Measurements from ENCODE around the gene PF4V1. TPM values are rescaled to one million over a fixed set of nuclear protein-coding genes. Genes with fewer than 3 reads are reported as not detected.
A peak's percentile ranks its signal among the peaks of the same experiment; 100 is the strongest.

The PF4V1 gene
- not detected for total RNA-seq
- long read RNA-seq: 0 reads

- intact Hi-C loops (cut with DNase I): no loop called here
- DNase-seq (peak; percentile 50), ATAC-seq (peak; percentile 41 to 63)
- H3K27me3 ChIP-seq (ENCODE audit: low read depth): no peaks in the 10 kb centered on the region
- H3K36me3 ChIP-seq: no peaks in the 10 kb centered on the region
- H3K4me1 ChIP-seq: peaks cover 15% of the 10 kb centered on the region
- H3K4me3 ChIP-seq: peak within 1 kb of the TSS; percentile 21
- no peaks in the 10 kb centered on the region for H3K9me3 ChIP-seq
- TF ChIP-seq CTCF (IDR thresholded peaks at IDR 0.05): peak; percentile 17
- no peak within 1 kb of the TSS for H3K27ac ChIP-seq
Measured at GRCh38 chr4:73853246-73853704, at the start of gene PF4V1. Gene PF4V1, plus strand, starts transcription at chr4:73853296. Its CDS starts 67 bp downstream, at chr4:73853363.

- DNase-seq (no peak), ATAC-seq (no peak)
- no peak overlapping the region for H3K4me3 ChIP-seq
- no peaks in the 10 kb centered on the region for H3K27me3 ChIP-seq (ENCODE audit: low read depth)
- H3K4me1 ChIP-seq: no peaks in the 10 kb centered on the region
- peaks cover under 1% of the 10 kb centered on the region for H3K9me3 ChIP-seq
- no peak overlapping the region for H3K27ac ChIP-seq
- no peaks in the 10 kb centered on the region for H3K36me3 ChIP-seq
- intact Hi-C loops (cut with DNase I): no loop called here
- no peak for TF ChIP-seq CTCF (IDR thresholded peaks at IDR 0.05)
Measured at GRCh38 chr4:73810191-73810590, 42.9 kb upstream of the PF4V1 start.

GRCh38 chr4:73811841-73812240 is 41.3 kb upstream of the PF4V1 start:
- H3K4me3 ChIP-seq: no peak overlapping the region
- intact Hi-C loops (cut with DNase I): no loop called here
- DNase-seq (no peak), ATAC-seq (no peak)
- H3K27ac ChIP-seq: no peak overlapping the region
- H3K9me3 ChIP-seq: no peaks in the 10 kb centered on the region
- no peaks in the 10 kb centered on the region for H3K27me3 ChIP-seq (ENCODE audit: low read depth)
- H3K36me3 ChIP-seq: no peaks in the 10 kb centered on the region
- no peak for TF ChIP-seq CTCF (IDR thresholded peaks at IDR 0.05)
- H3K4me1 ChIP-seq: no peaks in the 10 kb centered on the region

GRCh38 chr4:73814679-73815078 is 38.4 kb upstream of the PF4V1 start:
- Histone ChIP-seq H3K27ac (no peak overlapping the region), H3K9me3 (no peaks in the 10 kb centered on the region), H3K27me3 (ENCODE audit: low read depth) (no peaks in the 10 kb centered on the region), H3K4me3 (no peak overlapping the region), H3K36me3 (no peaks in the 10 kb centered on the region), H3K4me1 (no peaks in the 10 kb centered on the region)
- TF ChIP-seq CTCF (IDR thresholded peaks at IDR 0.05): no peak
- intact Hi-C loops (cut with DNase I): no loop called here
- ATAC-seq (no peak), DNase-seq (no peak)

GRCh38 chr4:73815145-73815544 is 38.0 kb upstream of the PF4V1 start:
- no peak for TF ChIP-seq CTCF (IDR thresholded peaks at IDR 0.05)
- no peak overlapping the region for H3K4me3 ChIP-seq
- no peak for ATAC-seq
- DNase-seq: no peak
- no peaks in the 10 kb centered on the region for H3K27me3 ChIP-seq (ENCODE audit: low read depth)
- no peak overlapping the region for H3K27ac ChIP-seq
- no peaks in the 10 kb centered on the region for H3K36me3 ChIP-seq
- H3K4me1 ChIP-seq: no peaks in the 10 kb centered on the region
- intact Hi-C loops (cut with DNase I): no loop called here
- H3K9me3 ChIP-seq: no peaks in the 10 kb centered on the region

GRCh38 chr4:73816814-73817213 is 36.3 kb upstream of the PF4V1 start:
- Histone ChIP-seq H3K4me3 (no peak overlapping the region), H3K27ac (no peak overlapping the region), H3K36me3 (no peaks in the 10 kb centered on the region), H3K9me3 (no peaks in the 10 kb centered on the region), H3K4me1 (no peaks in the 10 kb centered on the region), H3K27me3 (ENCODE audit: low read depth) (no peaks in the 10 kb centered on the region)
- DNase-seq (no peak), ATAC-seq (no peak)
- TF ChIP-seq CTCF (IDR thresholded peaks at IDR 0.05): no peak
- intact Hi-C loops (cut with DNase I): no loop called here
